H1 (cell line): ENCODE data around the gene LOXHD1. TPM values are rescaled to one million over a fixed set of nuclear protein-coding genes. Genes with fewer than 3 reads are reported as not detected.

Experiments
- CTCF ChIA-PET: fragments of 300-600 bp; sonication (Branson Sonifier 250); formaldehyde crosslinking; loops from one replicate; lab custom pipeline; 2021; ENCODE audit not compliant: partially characterized antibody; lab: Charles Lee
- POLR2A ChIA-PET: fragments of 300-600 bp; sonication (Branson Sonifier 250); formaldehyde crosslinking; loops from one replicate; lab custom pipeline; 2021; ENCODE audit warnings: inconsistent platforms; ENCODE audit not compliant: partially characterized antibody; lab: Charles Lee
- DNase-seq, 2 experiments: peaks; one replicate each; pipeline versions ENCODE4 v3.0.0 to v3.0.0-alpha.2; 2010 to 2022; ENCODE audit warnings: low spot score in 2 of 2, low read depth in 1 of 2, mixed read lengths in 1 of 2
- FAIRE-seq: peaks from 2 replicates; lab custom pipeline; 2011; peaks lifted over from hg19 to GRCh38; lab: Jason Lieb, UNC
- H2AFZ ChIP-seq: 2 replicates; pipeline ENCODE4 v1.8.1; 2012; ENCODE audit warnings: low read length, inconsistent platforms
- H2AK5ac ChIP-seq: 2 replicates; pipeline ENCODE4 v1.6.1; 2013; ENCODE audit warnings: low read depth, low read length
- H2BK120ac ChIP-seq: replicated peaks from 2 replicates; pipeline ENCODE3; 2013; ENCODE audit warnings: low read depth, low read length, inconsistent platforms
- H2BK12ac ChIP-seq: 2 replicates; pipeline ENCODE4 v1.6.1; 2013; ENCODE audit warnings: low read depth, low read length
- H2BK15ac ChIP-seq: 2 replicates; pipeline ENCODE4 v1.6.1; 2013; ENCODE audit warnings: low read length
- H2BK20ac ChIP-seq: 2 replicates; pipeline ENCODE4 v1.6.1; 2013; ENCODE audit warnings: low read length
- H2BK5ac ChIP-seq: 2 replicates; pipeline ENCODE4 v1.6.1; 2013; ENCODE audit warnings: low read depth, low read length
- H3K14ac ChIP-seq: 2 replicates; pipeline ENCODE4 v1.6.1; 2013; ENCODE audit warnings: inconsistent platforms; ENCODE audit not compliant: insufficient read length
- H3K18ac ChIP-seq: 2 replicates; pipeline ENCODE4 v1.6.1; 2013; ENCODE audit warnings: low read length; ENCODE audit errors: extremely low read depth
- H3K23ac ChIP-seq: 2 replicates; pipeline ENCODE4 v1.6.1; 2013; ENCODE audit warnings: inconsistent platforms; ENCODE audit not compliant: insufficient read length
- H3K23me2 ChIP-seq: 2 replicates; pipeline ENCODE4 v1.6.1; 2013; ENCODE audit warnings: low read depth, low read length
- H3K27ac ChIP-seq: 2 replicates; pipeline ENCODE4 v1.6.1; 2011; ENCODE audit warnings: low read depth, low read length, inconsistent platforms
- H3K27me3 ChIP-seq, 4 experiments: replicated peaks in 1 of 4; 1 replicate in 1 of 4; 2 replicates in 3 of 4; pipeline versions ENCODE4 v1.6.1 to v1.8.1; 2011 to 2013; ENCODE audit warnings: low read length in 3 of 4, mild to moderate bottlenecking in 3 of 4, inconsistent platforms in 2 of 4, mixed read lengths in 2 of 4, moderate library complexity in 1 of 4; ENCODE audit not compliant: control insufficient read depth in 3 of 4, insufficient read depth in 3 of 4; ENCODE audit errors: extremely low read depth in 1 of 4
- H3K36me3 ChIP-seq, 4 experiments: 2 replicates each; pipeline versions ENCODE4 v1.6.1 to v1.8.1; 2011 to 2013; ENCODE audit warnings: mild to moderate bottlenecking in 4 of 4, low read length in 3 of 4, moderate library complexity in 2 of 4, control low read depth in 1 of 4, inconsistent platforms in 1 of 4; ENCODE audit not compliant: insufficient read depth in 4 of 4, control insufficient read depth in 2 of 4
- H3K4ac ChIP-seq: replicated peaks from 2 replicates; pipeline ENCODE3; 2013; ENCODE audit warnings: low read length, low read depth, mixed read lengths, inconsistent platforms; ENCODE audit not compliant: insufficient read length
- H3K4me1 ChIP-seq, 4 experiments: replicated peaks in 1 of 4; 1 replicate in 1 of 4; 2 replicates in 3 of 4; pipeline versions ENCODE4 v1.6.1 to v1.8.1; 2011 to 2013; ENCODE audit warnings: low read length in 3 of 4, inconsistent platforms in 2 of 4, mixed read lengths in 1 of 4; ENCODE audit not compliant: insufficient read depth in 4 of 4, control insufficient read depth in 3 of 4
- H3K4me2 ChIP-seq, 2 experiments: 2 replicates each; pipeline versions ENCODE4 v1.6.1 to v1.8.1; 2011 to 2013; ENCODE audit warnings: low read depth in 2 of 2, low read length in 2 of 2, control low read depth in 1 of 2, inconsistent platforms in 1 of 2, mild to moderate bottlenecking in 1 of 2; ENCODE audit not compliant: insufficient read depth in 1 of 2
- H3K4me3 ChIP-seq, 4 experiments: fragments of 200-600, 300-600 bp in 1 of 4; sonication (generic), shearing (Covaris generic), sonication (Bioruptor Twin) in 1 of 4; 2 replicates each; pipeline versions ENCODE4 v1.5.1 to v1.8.1; 2011 to 2016; ENCODE audit warnings: low read length in 4 of 4, low read depth in 3 of 4, control low read depth in 2 of 4, inconsistent platforms in 2 of 4, mild to moderate bottlenecking in 2 of 4, mixed read lengths in 1 of 4, moderate library complexity in 1 of 4; ENCODE audit not compliant: insufficient read depth in 2 of 4; ENCODE audit errors: extremely low read depth in 1 of 4
- H3K56ac ChIP-seq: replicated peaks from 2 replicates; pipeline ENCODE3; 2013; ENCODE audit warnings: low read depth, mild to moderate bottlenecking, mixed read lengths, low read length, inconsistent platforms; ENCODE audit not compliant: insufficient read length
- H3K79me1 ChIP-seq: 2 replicates; pipeline ENCODE4 v1.6.1; 2013; ENCODE audit warnings: low read depth, low read length, control low read depth
- H3K79me2 ChIP-seq, 2 experiments: 2 replicates each; pipeline versions ENCODE4 v1.6.1 to v1.8.1; 2012 to 2013; ENCODE audit warnings: low read length in 2 of 2, mild to moderate bottlenecking in 2 of 2, inconsistent platforms in 1 of 2; ENCODE audit not compliant: insufficient read depth in 2 of 2, control insufficient read depth in 1 of 2
- H3K9ac ChIP-seq, 4 experiments: replicated peaks in 1 of 4; 1 replicate in 1 of 4; 2 replicates in 3 of 4; pipeline versions ENCODE4 v1.6.1 to v1.8.1; 2011 to 2013; ENCODE audit warnings: low read depth in 3 of 4, low read length in 3 of 4, control low read depth in 2 of 4, mild to moderate bottlenecking in 2 of 4, moderate library complexity in 2 of 4, inconsistent platforms in 1 of 4; ENCODE audit errors: extremely low read depth in 1 of 4
- H3K9me3 ChIP-seq, 2 experiments: 2 replicates each; pipeline versions ENCODE4 v1.6.1 to v1.8.1; 2012 to 2013; ENCODE audit warnings: mild to moderate bottlenecking in 2 of 2, moderate library complexity in 2 of 2, control low read depth in 1 of 2, inconsistent platforms in 1 of 2, low read depth in 1 of 2, low read length in 1 of 2, mixed read lengths in 1 of 2; ENCODE audit not compliant: insufficient read depth in 2 of 2
- H4K20me1 ChIP-seq, 2 experiments: replicated peaks in 1 of 2; 2 replicates each; pipeline versions ENCODE3 to v1.8.1; 2011 to 2013; ENCODE audit warnings: inconsistent platforms in 2 of 2, low read length in 2 of 2, mild to moderate bottlenecking in 1 of 2; ENCODE audit not compliant: insufficient read depth in 2 of 2, control insufficient read depth in 1 of 2
- H4K5ac ChIP-seq: 2 replicates; pipeline ENCODE4 v1.6.1; 2013; ENCODE audit warnings: low read length, low read depth, mixed read lengths, inconsistent platforms; ENCODE audit not compliant: insufficient read length
- H4K8ac ChIP-seq: 2 replicates; pipeline ENCODE4 v1.8.0; 2013; ENCODE audit warnings: mild to moderate bottlenecking, moderate library complexity, low read length, inconsistent platforms; ENCODE audit not compliant: insufficient read depth; ENCODE audit errors: extremely low read depth
- H4K91ac ChIP-seq: replicated peaks from 2 replicates; pipeline ENCODE3; 2013; ENCODE audit warnings: low read length, mixed read lengths, inconsistent platforms; ENCODE audit not compliant: insufficient read length
- RAD21 ChIP-seq, 2 experiments: IDR thresholded peaks in 1 of 2; conservative IDR thresholded peaks in 1 of 2; 2 replicates each; pipeline ENCODE4 v1.6.1; 2011; ENCODE audit warnings: low read depth in 2 of 2, low read length in 2 of 2, improper control_type of control experiment in 1 of 2, inconsistent platforms in 1 of 2, mild to moderate bottlenecking in 1 of 2, moderate library complexity in 1 of 2
- RFX5 ChIP-seq: IDR thresholded peaks from 2 replicates; pipeline ENCODE4 v1.6.1; 2011; ENCODE audit warnings: low read depth, low read length, improper control_type of control experiment, borderline replicate concordance
- WGBS, 2 experiments: shearing (Covaris generic) in 1 of 2; methylation state at CpG; one replicate each; pipeline versions ENCODE4 v1.1.6 to v1.1.7; 2013 to 2015; ENCODE audit warnings: low lambda C conversion rate in 2 of 2, mixed read lengths in 2 of 2, inconsistent platforms in 1 of 2, low coverage in 1 of 2, missing lambda C conversion rate in 1 of 2; ENCODE audit not compliant: insufficient replicate concordance in 2 of 2, insufficient coverage in 1 of 2, insufficient read length in 1 of 2; ENCODE audit errors: extremely low coverage in 1 of 2, missing lambda C conversion rate in 1 of 2; 5-methylcytosine and 5-hydroxymethylcytosine counted together
- polyA plus RNA-seq, 7 experiments: library from polyadenylated mRNA; depleted of rRNA in 3 of 7; stranded (reverse) in 5 of 7; unstranded in 2 of 7; fragments of >200 nt in 5 of 7; fragments of 200-250 nt in 2 of 7; gene quantifications; 1 replicate in 5 of 7; 2 replicates in 1 of 7; 4 replicates in 1 of 7; pipeline versions ENCODE4 v1.2.1 to v1.2.3, GENCODE V29; 2011 to 2013; ENCODE audit warnings: missing spikeins in 2 of 7, mixed read lengths in 2 of 7
- total RNA-seq: library from RNA; stranded (reverse); fragmentation: NEBNext Ultra II Directional; extraction: Animal tissue kit (Norgen Biotek cat#: 25700); gene quantifications from 2 replicates; pipeline ENCODE4 v1.2.1, GENCODE V29; 2021
- TF ChIP-seq, protein P1 (sequence below), 3 experiments: IDR thresholded peaks; 1 replicate in 2 of 3; 2 replicates in 1 of 3; pipeline versions ENCODE4 v1.5.1 to v1.6.1; 2011; ENCODE audit warnings: low read length in 3 of 3, mild to moderate bottlenecking in 3 of 3, inconsistent platforms in 2 of 3, low read depth in 1 of 3, moderate library complexity in 1 of 3; ENCODE audit not compliant: insufficient read depth in 1 of 3; ENCODE audit errors: control extremely low read depth in 1 of 3

LOXHD1 gene
- total and polyA plus RNA-seq, 2 of the 8 experiments (the other 6 are each of a cell fraction or from before 2014, with no cell fraction given): 0.02 TPM; not detected in 1

DNA sequence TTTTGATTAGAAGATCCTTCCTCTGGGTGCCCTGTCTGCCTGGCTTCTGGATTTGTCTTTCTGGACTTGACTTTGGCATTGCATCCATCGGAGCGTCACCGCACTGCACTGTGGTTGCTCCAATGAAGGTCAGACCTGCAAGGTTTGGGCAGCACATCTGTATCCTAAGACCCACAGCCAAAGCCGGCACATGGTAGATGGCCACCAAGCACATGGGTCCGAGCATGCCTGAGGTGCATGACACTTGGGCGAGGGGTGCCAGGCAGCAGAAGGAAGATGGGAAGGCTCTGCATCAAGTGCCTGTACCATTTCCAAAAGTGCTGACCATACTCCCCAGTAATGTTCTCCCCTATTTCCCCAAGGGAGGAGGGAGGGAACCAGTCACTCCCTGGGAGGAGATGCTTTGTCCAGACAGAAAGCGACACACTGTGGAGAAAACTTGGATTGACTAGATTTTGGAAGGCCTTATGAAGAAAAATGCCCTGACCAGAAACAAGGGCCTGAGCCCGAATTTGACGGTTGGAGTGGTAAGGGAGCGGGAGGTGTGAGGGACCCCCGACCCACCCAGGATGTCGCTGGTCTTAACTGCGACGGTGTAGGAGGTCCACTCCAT, 149.9 kb downstream of the LOXHD1 start:
- H3K56ac ChIP-seq: no peak overlapping the region
- FAIRE-seq: no peak

More for the DNA sequence above, 149.9 kb downstream of the LOXHD1 start:
- H3K4me3 ChIP-seq: no peak overlapping the region
- no peak overlapping the region for H2BK20ac ChIP-seq
- no peaks in the 10 kb centered on the region for H3K79me2 ChIP-seq
- no peak overlapping the region for H3K4ac ChIP-seq
- no peaks in the 10 kb centered on the region for H3K79me1 ChIP-seq
- no peaks in the 10 kb centered on the region for H3K23me2 ChIP-seq
- 89% methylated on average over 14 of the region's 14 CpGs; no CpG with 5 or more reads in 1 of the 2 experiments for WGBS, 2 experiments
- H3K18ac ChIP-seq: no peak overlapping the region
- no peaks in the 10 kb centered on the region for H3K9me3 ChIP-seq
- H2BK5ac ChIP-seq: no peak overlapping the region
- H4K91ac ChIP-seq: no peak overlapping the region
- H3K4me1 ChIP-seq: no peaks in the 10 kb centered on the region
- H4K20me1 ChIP-seq: no peaks in the 10 kb centered on the region
- no peak overlapping the region for H2AK5ac ChIP-seq
- no peak overlapping the region for H3K14ac ChIP-seq
- no peak overlapping the region for H4K5ac ChIP-seq
- no peak for DNase-seq
- ChIA-PET CTCF (interaction anchor here (0.8 to 3.4 kb wide), 10 partner anchors 8 to 226 kb away, joined by 3 to 21 read pairs (median 4); no protein-coding TSS in a partner anchor), POLR2A (no interaction called here)
- H3K27ac ChIP-seq: no peak overlapping the region
- no peak overlapping the region for H2AFZ ChIP-seq
- H4K8ac ChIP-seq: no peak overlapping the region
- no peak overlapping the region for H3K23ac ChIP-seq
- no peak overlapping the region for H2BK120ac ChIP-seq
- H2BK12ac ChIP-seq: no peak overlapping the region
- TF ChIP-seq, protein P1, sequence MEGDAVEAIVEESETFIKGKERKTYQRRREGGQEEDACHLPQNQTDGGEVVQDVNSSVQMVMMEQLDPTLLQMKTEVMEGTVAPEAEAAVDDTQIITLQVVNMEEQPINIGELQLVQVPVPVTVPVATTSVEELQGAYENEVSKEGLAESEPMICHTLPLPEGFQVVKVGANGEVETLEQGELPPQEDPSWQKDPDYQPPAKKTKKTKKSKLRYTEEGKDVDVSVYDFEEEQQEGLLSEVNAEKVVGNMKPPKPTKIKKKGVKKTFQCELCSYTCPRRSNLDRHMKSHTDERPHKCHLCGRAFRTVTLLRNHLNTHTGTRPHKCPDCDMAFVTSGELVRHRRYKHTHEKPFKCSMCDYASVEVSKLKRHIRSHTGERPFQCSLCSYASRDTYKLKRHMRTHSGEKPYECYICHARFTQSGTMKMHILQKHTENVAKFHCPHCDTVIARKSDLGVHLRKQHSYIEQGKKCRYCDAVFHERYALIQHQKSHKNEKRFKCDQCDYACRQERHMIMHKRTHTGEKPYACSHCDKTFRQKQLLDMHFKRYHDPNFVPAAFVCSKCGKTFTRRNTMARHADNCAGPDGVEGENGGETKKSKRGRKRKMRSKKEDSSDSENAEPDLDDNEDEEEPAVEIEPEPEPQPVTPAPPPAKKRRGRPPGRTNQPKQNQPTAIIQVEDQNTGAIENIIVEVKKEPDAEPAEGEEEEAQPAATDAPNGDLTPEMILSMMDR (IDR thresholded peaks at IDR 0.05; ENCODE audit: control extremely low read depth in 1 of 3, insufficient read depth in 1 of 3, low read depth in 1 of 3, low read length in 3 of 3): peak in 1 of 3 experiments; percentile 13; a peak in 1 of 4 replicates
- peak; percentile 23 to 37; a peak in 2 of 4 replicates for TF ChIP-seq RAD21 (IDR thresholded peaks at IDR 0.05 in 1 of 2, conservative IDR thresholded peaks at IDR 0.05 in 1 of 2; ENCODE audit: low read depth in 2 of 2, low read length in 2 of 2)
- no peak for TF ChIP-seq RFX5
- H3K4me2 ChIP-seq: no peak overlapping the region
- no peaks in the 10 kb centered on the region for H3K36me3 ChIP-seq
- no peaks in the 10 kb centered on the region; a peak in 1 of 7 replicates for H3K27me3 ChIP-seq
- H3K9ac ChIP-seq: no peak overlapping the region
- H2BK15ac ChIP-seq: no peak overlapping the region
